Esophagus muscularis mucosa (tissue), 4 donors: ENCODE data around the gene TMEM150B.

ENCODE experiments used
- CTCF ChIP-seq, 3 experiments: fragments of 200-600 bp in 2 of 3; fragments of 450-650 bp in 1 of 3; sonication (generic) in 2 of 3; IDR thresholded peaks; one replicate each; pipeline ENCODE4 v1.5.1; 2017 to 2019; ENCODE audit warnings: antibody characterized with exemption in 3 of 3, mild to moderate bottlenecking in 2 of 3, moderate library complexity in 1 of 3
- EP300 ChIP-seq: sonication (generic); formaldehyde crosslinking; IDR thresholded peaks from one replicate; pipeline ENCODE4 v1.6.1; 2017; ENCODE audit warnings: antibody characterized with exemption
- POLR2A ChIP-seq: fragments of 450-650 bp; IDR thresholded peaks from one replicate; pipeline ENCODE4 v1.6.1; 2017; ENCODE audit warnings: antibody characterized with exemption, moderate library complexity, mild to moderate bottlenecking, low read depth
- POLR2AphosphoS5 ChIP-seq, 2 donors: sonication (generic); formaldehyde crosslinking; IDR thresholded peaks; one replicate each; pipeline ENCODE4 v1.6.1; 2017; ENCODE audit warnings: antibody characterized with exemption in 2 of 2

- no peak for TF ChIP-seq CTCF (IDR thresholded peaks at IDR 0.05)
- no peak for TF ChIP-seq POLR2A
- no peak for TF ChIP-seq POLR2AphosphoS5 (IDR thresholded peaks at IDR 0.05)
- TF ChIP-seq EP300, result no peak
Measured at GRCh38 chr19:55305983-55306562, 19.1 kb downstream of the TMEM150B start.
